ENCODE results near the gene OGFOD3. TPM values are rescaled to one million over a fixed set of nuclear protein-coding genes. Genes with fewer than 3 reads are reported as not detected.
"Not testable (repeated sequence)": the region's sequence is repeated elsewhere in the genome, so short reads cannot be mapped to it uniquely, and the experiment has no call there.

The OGFOD3 gene
- total RNA-seq, 2 donors from 2014 or later = 28.8 to 31.1 TPM

DNA sequence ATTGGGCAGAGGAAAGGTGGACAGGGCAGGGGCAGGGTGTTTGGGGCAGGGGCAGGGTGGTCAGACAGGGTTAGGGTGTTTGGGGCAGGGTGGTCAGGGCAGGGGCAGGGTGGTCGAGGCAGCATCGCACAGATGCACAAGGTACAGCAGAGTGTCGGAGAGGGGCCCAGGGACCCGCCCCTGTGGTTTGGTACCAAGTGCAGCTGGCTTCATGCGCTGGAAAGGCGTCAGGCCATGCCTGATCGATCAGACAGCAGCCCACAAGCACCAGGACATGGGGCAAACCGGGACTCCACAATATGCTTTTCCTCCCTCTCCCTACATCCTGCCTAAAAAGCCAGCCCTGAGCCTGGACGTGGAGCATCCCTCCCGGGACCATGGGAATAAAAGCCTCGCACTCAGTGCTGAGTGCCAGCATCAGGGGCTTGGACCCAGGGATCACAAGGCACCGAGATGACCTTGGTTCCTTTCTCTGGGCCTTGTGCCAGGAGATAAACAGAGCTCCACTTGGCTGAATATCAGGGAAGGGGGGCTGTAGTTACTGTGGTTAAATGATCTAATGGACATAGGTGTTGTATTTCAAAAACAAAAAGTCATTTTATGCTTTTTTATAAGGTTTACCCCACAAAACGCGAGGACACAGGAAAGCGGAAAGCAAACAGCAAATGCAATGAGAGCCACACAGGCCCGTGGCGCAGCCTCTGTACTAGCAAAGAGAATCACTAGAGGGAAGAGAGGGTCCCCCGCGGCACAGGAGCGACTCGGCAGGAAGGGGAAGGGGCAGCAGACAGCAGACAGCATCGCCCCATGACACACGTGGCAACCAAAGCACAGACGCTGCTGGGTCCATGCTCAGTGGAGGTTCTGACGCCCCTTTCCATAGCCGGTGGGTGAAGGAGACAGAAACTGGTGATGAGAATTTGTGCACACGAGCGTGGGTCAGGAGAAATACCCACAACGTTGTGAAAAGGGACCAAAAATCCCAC lies 5.6 kb downstream of the OGFOD3 start:
- DNase-seq (no peak), ATAC-seq (no peak)
- intact Hi-C loops (cut with DNase I, micrococcal nuclease) = loop anchor here (5.0 kb wide), 2 partner anchors 56 to 61 kb away; partner anchors contain the start of gene TEX19 (in 1 of the 2)

DNA sequence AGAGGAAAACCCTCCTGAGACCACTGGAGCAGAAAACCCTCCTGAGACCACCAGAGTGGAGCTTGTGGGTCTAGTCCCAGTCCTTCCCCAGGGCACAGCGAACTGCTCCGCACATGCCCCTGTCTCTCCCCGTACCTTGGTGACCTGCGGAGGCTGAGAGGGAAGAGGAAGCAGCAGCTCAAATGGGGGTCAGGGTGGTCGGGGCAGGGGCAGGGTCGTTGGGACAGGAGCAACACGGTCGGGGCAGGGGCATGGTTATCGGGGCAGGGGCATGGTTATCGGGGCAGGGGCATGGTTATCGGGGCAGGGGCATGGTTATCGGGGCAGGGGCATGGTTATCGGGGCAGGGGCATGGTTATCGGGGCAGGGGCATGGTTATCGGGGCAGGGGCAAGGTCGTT lies 6.3 kb downstream of the OGFOD3 start:
- intact Hi-C loops (cut with DNase I, micrococcal nuclease) = loop anchor here (5.0 kb wide), 2 partner anchors 55 to 60 kb away; partner anchors contain the start of gene TEX19 (in 1 of the 2)
- ATAC-seq, DNase-seq: not testable (repeated sequence)

DNA sequence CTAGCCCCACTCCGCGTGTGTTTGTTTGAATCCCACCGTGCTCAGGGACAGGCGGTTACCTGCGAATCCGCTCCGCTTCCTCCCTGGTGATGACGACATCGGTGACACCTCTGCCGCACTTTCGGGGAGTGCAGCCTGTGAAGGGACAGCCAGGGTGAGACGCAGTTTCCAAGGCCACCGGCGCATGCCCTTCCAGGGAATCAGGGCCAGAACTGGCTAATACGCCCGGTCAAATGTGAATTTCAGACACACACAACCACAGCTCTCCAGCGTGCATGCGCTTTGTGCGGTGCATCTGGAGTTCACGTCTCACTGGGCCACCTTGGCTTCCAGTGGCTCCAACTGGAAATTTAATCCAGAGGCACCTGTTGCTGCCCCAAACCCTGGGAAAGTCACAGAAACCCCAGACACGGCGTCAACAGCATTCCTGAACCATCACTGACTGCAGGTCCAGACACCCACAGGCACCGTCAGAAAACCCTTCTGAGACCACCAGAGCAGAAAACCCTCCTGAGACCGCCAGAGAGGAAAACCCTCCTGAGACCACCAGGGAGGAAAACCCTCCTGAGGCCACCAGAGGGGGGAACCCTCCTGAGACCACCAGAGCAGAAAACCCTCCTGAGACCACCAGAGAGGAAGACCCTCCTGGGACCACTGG lies 6.9 kb downstream of the OGFOD3 start:
- ATAC-seq (no peak), DNase-seq (no peak)
- intact Hi-C loops (cut with DNase I, micrococcal nuclease) = loop anchor here (5.0 kb wide), 2 partner anchors 54 to 59 kb away; partner anchors contain the start of gene TEX19 (in 1 of the 2)

DNA sequence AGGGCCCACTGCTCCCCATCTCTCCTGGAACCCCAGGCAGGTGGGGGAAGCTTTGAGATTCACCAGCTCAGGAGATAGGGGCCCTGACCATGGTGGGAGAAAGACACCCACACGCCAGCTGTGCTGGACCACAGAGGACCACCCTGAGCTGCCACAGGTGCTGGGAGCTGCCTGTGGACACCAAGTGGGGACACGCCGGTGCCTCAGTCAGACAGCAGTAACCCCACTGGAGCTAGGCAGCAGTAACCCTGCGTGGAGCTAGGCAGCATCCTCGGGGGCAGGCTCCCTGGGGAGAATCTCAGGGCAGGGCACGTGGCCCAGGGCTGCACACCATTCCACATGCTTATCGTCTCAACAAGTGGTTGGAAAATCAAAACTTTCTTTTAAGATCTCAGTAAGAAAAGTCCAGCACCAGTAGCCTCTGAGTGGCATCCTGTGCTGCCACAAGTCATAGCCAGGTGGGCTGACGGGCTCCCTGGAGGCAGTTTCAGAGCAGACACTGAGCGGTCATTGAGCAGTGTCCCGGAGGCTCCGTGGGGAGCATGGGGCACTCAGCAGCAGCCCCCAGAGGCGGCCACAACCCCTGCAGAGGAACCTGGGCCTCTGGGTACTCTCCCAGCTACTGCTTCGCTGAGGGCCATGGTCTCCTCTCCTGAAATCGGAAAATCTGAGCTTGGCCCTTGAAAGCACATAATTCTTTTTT lies 8.2 kb downstream of the OGFOD3 start:
- no peak for DNase-seq
- intact Hi-C loops (cut with DNase I, micrococcal nuclease) = loop anchor here (5.0 kb wide), 2 partner anchors 53 to 58 kb away; partner anchors contain the start of gene TEX19 (in 1 of the 2)

DNA sequence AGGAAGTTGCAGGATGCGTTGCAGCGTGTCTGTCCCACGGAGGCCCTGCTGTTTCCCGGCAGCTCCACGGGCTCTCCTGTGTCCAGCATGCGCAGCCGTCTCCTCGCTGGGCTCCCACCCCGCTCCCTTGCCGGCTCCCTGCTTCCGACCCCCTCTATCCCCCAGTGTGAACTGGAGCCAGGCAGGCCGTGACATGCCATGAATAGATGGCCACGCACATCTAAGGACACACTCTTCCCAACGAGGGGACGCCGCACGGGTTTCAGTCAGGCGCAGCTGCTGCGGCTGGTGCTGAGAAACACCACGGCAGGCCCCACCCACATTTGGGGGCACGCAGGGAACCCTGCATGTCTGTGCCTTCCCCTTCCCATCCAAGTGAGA lies 9.5 kb downstream of the OGFOD3 start:
- DNase-seq (no peak), ATAC-seq (no peak)
- intact Hi-C loops (cut with DNase I, micrococcal nuclease) = no loop called here

More for the DNA sequence above, 8.2 kb downstream of the OGFOD3 start:
- no peak for ATAC-seq

- no peak for ATAC-seq
- intact Hi-C loops (cut with DNase I, micrococcal nuclease) = no loop called here
- no peak for DNase-seq
Measured at GRCh38 chr17:82408288-82408937, 10.0 kb downstream of the OGFOD3 start.

DNA sequence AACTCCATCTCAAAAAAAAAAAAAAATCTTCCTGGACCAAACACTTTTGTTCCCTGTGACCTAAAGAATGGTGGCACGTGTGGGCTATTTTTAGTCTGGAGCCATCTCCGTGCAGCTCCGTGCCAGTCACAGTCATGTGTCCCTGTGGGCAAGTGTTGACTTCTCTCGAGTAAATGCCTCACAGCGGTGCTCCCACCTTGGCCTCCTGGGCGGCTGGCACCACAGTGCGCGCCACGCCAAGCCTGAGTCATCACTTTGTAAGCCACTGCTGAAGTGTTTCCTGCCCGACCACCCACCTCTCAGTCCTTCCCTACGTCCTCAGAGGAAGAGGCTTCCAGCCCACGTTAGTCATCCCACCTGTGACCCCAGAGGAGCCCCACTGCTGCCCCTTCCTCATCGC lies 11.1 kb downstream of the OGFOD3 start:
- no peak for ATAC-seq
- intact Hi-C loops (cut with DNase I, micrococcal nuclease) = no loop called here
- no peak for DNase-seq

GRCh38 chr17:82406131-82406671 lies 12.2 kb downstream of the OGFOD3 start:
- intact Hi-C loops (cut with DNase I, micrococcal nuclease) = no loop called here
- DNase-seq (no peak), ATAC-seq (no peak)

DNA sequence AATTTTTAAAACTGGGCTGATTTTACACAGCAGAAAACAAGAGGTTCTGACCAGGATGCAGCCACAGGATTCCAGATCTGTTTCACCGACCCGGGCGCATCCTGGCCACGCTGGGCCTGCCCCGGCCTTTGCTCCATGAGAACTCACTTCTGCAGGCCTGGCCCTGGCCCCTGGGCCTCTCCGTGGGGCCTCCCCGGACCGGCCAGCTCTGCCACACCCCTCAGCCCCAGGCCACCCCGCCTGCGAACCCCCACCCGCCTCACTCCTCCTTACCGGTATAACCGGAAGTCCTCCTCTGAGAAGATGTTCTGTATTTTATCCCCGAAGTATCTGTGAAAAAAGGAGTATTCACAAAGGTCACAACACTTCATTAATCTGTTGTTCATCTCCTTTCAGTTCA lies 13.3 kb downstream of the OGFOD3 start:
- DNase-seq (no peak), ATAC-seq (no peak)
- intact Hi-C loops (cut with DNase I, micrococcal nuclease) = no loop called here

- no peak for ATAC-seq
- intact Hi-C loops (cut with DNase I, micrococcal nuclease) = no loop called here
- DNase-seq = no peak
Measured at GRCh38 chr17:82403662-82404660, 14.4 kb downstream of the OGFOD3 start.

DNA sequence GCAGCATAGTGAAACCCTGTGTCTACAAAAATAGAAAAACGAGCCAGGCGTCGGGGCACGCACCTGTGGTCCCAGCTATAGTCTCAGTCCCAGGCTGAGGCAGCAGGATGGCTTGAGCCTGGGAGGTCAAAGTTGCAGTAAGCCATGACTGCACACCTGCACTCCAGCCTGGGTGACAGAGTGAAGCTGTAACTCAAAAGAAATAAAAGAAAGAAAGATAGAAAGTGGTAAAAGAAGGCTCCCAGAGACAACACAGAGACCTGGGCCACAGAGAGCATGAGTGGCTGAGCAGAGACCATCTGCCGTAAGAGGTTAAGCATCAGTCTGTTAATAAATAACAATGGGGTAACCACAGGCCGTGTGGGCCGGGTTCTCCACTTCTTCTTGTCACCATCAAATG lies 15.5 kb downstream of the OGFOD3 start:
- ATAC-seq (no peak), DNase-seq (no peak)
- intact Hi-C loops (cut with DNase I, micrococcal nuclease) = no loop called here

GRCh38 chr17:82400830-82401229 lies 17.6 kb downstream of the OGFOD3 start:
- intact Hi-C loops (cut with DNase I, micrococcal nuclease) = no loop called here
- ATAC-seq = peak; percentile 29
- peak; percentile 52 to 56 for DNase-seq

- intact Hi-C loops (cut with DNase I, micrococcal nuclease) = no loop called here
- DNase-seq (no peak), ATAC-seq (no peak)
Measured at GRCh38 chr17:82400206-82400605, 18.2 kb downstream of the OGFOD3 start.

- intact Hi-C loops (cut with DNase I, micrococcal nuclease) = no loop called here
- ATAC-seq = no peak
- no peak for DNase-seq
Measured at GRCh38 chr17:82399601-82400101, 18.7 kb downstream of the OGFOD3 start.

- ATAC-seq (no peak), DNase-seq (no peak)
- intact Hi-C loops (cut with DNase I, micrococcal nuclease) = no loop called here
Measured at GRCh38 chr17:82399041-82399441, 19.3 kb downstream of the OGFOD3 start.

GRCh38 chr17:82397449-82398335 lies 20.7 kb downstream of the OGFOD3 start:
- ATAC-seq (peak; percentile 74), DNase-seq (peak in 1 of 2 donors; percentile 47)
- intact Hi-C loops (cut with DNase I, micrococcal nuclease) = no loop called here
